Measurements from ENCODE around the gene PLCH2. TPM values are rescaled to one million over a fixed set of nuclear protein-coding genes. Genes with fewer than 3 reads are reported as not detected.

PLCH2 gene
- total and polyA plus RNA-seq, 2 of the 13 experiments (the other 11 are each of a cell fraction or from before 2014, with no cell fraction given), result 0.15 to 0.67 TPM

DNA sequence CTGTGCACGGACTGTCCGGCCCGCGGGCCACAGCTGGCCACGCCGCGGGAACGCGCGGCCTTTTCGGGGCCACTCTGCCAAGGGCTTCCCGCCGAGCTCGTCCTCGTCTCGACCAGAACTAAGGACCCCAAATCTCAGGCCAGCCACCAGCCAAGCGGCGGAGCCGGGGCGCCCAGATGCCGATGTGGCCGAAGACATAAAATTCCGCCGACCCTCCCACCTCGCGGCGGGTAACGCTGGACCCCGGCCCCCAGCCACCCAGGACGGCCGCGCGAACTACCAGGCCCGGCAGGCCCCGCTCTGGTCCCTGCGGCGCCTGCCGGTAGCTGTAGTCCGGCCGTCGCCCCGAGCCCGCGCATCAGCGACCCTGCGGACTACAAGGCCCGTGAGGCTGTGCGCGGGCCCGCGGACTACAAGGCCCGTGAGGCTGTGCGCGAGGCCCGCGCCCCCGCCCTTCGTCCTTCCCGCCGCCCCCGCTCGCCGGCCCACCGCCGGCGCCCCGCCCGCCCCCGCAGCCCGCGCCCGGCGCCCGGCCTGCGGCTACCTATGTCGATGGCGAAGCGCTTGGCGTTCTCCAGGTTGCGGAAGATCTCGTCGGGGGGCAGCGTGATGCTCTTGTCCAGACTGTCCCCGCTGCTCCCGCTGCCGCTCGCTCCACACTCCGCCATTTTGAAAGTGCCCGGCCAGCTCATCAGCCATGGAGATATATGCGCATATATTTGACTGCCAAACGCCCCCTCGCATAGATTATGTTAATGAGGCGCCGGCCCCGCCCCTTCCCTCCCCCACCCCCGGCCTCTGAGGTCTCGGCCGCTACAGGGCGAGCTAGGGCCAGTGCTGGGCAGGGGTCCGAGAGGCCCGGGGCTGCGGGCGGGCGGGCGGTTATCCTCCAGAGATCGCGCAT, 50.1 kb downstream of the PLCH2 start, which contains the start of gene PANK4 (continued):
- peak; percentile 94 for TF ChIP-seq ZNF143 (CRISPR knock-in tag; IDR thresholded peaks at IDR 0.05)
- no peak for TF ChIP-seq ZFP36 (IDR thresholded peaks at IDR 0.05; ENCODE audit: borderline replicate concordance, low read depth, low read length, partially characterized antibody)
- TF ChIP-seq, protein P1, sequence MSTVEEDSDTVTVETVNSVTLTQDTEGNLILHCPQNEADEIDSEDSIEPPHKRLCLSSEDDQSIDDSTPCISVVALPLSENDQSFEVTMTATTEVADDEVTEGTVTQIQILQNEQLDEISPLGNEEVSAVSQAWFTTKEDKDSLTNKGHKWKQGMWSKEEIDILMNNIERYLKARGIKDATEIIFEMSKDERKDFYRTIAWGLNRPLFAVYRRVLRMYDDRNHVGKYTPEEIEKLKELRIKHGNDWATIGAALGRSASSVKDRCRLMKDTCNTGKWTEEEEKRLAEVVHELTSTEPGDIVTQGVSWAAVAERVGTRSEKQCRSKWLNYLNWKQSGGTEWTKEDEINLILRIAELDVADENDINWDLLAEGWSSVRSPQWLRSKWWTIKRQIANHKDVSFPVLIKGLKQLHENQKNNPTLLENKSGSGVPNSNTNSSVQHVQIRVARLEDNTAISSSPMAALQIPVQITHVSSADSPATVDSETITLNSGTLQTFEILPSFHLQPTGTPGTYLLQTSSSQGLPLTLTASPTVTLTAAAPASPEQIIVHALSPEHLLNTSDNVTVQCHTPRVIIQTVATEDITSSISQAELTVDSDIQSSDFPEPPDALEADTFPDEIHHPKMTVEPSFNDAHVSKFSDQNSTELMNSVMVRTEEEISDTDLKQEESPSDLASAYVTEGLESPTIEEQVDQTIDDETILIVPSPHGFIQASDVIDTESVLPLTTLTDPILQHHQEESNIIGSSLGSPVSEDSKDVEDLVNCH (CRISPR knock-in tag; IDR thresholded peaks at IDR 0.05), result no peak
- TF ChIP-seq, protein P2, sequence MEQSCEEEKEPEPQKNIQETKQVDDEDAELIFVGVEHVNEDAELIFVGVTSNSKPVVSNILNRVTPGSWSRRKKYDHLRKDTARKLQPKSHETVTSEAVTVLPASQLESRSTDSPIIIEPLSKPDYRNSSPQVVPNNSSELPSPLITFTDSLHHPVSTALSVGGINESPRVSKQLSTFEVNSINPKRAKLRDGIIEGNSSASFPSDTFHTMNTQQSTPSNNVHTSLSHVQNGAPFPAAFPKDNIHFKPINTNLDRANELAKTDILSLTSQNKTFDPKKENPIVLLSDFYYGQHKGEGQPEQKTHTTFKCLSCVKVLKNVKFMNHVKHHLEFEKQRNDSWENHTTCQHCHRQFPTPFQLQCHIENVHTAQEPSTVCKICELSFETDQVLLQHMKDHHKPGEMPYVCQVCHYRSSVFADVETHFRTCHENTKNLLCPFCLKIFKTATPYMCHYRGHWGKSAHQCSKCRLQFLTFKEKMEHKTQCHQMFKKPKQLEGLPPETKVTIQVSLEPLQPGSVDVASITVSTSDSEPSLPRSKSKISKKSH (CRISPR knock-in tag; IDR thresholded peaks at IDR 0.05; ENCODE audit: borderline replicate concordance), result no peak
- no peak for TF ChIP-seq ZNF264 (CRISPR knock-in tag; IDR thresholded peaks at IDR 0.05)
- no peak for TF ChIP-seq CENPBD1 (CRISPR knock-in tag; IDR thresholded peaks at IDR 0.05; ENCODE audit: borderline replicate concordance, low read depth)
- peak; percentile 58; the same call in 1 of the 2 replicates for TF ChIP-seq ZNF816 (CRISPR knock-in tag; IDR thresholded peaks at IDR 0.05; ENCODE audit: borderline replicate concordance)
- TF ChIP-seq CERS6 (CRISPR knock-in tag; IDR thresholded peaks at IDR 0.05), result no peak
- TF ChIP-seq ZNF432 (CRISPR knock-in tag; IDR thresholded peaks at IDR 0.05; ENCODE audit: borderline replicate concordance), result no peak
- no peak for TF ChIP-seq ZC3H13 (CRISPR knock-in tag; IDR thresholded peaks at IDR 0.05)
- TF ChIP-seq, protein P3, sequence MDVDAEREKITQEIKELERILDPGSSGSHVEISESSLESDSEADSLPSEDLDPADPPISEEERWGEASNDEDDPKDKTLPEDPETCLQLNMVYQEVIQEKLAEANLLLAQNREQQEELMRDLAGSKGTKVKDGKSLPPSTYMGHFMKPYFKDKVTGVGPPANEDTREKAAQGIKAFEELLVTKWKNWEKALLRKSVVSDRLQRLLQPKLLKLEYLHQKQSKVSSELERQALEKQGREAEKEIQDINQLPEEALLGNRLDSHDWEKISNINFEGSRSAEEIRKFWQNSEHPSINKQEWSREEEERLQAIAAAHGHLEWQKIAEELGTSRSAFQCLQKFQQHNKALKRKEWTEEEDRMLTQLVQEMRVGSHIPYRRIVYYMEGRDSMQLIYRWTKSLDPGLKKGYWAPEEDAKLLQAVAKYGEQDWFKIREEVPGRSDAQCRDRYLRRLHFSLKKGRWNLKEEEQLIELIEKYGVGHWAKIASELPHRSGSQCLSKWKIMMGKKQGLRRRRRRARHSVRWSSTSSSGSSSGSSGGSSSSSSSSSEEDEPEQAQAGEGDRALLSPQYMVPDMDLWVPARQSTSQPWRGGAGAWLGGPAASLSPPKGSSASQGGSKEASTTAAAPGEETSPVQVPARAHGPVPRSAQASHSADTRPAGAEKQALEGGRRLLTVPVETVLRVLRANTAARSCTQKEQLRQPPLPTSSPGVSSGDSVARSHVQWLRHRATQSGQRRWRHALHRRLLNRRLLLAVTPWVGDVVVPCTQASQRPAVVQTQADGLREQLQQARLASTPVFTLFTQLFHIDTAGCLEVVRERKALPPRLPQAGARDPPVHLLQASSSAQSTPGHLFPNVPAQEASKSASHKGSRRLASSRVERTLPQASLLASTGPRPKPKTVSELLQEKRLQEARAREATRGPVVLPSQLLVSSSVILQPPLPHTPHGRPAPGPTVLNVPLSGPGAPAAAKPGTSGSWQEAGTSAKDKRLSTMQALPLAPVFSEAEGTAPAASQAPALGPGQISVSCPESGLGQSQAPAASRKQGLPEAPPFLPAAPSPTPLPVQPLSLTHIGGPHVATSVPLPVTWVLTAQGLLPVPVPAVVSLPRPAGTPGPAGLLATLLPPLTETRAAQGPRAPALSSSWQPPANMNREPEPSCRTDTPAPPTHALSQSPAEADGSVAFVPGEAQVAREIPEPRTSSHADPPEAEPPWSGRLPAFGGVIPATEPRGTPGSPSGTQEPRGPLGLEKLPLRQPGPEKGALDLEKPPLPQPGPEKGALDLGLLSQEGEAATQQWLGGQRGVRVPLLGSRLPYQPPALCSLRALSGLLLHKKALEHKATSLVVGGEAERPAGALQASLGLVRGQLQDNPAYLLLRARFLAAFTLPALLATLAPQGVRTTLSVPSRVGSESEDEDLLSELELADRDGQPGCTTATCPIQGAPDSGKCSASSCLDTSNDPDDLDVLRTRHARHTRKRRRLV (CRISPR knock-in tag; IDR thresholded peaks at IDR 0.05), result peak; percentile 94
- TF ChIP-seq XBP1 (CRISPR knock-in tag; IDR thresholded peaks at IDR 0.05), result no peak
- no peak for TF ChIP-seq ZNF280D (CRISPR knock-in tag; IDR thresholded peaks at IDR 0.05)

All from HepG2 (cell line).